Activated CD4-positive, alpha-beta T cell treated with anti-CD3 and anti-CD28 coated beads, Interleukin-2, amount 50 U/mL, for 24 hours (primary cell): ENCODE measurements around the gene TBX15.

Experiments used
- DNase-seq, 2 donors: peaks; one replicate each; pipeline ENCODE4 v3.0.0-alpha.2; 2020; ENCODE audit warnings: low read depth in 1 of 2, low spot score in 1 of 2

TBX15 gene

DNA sequence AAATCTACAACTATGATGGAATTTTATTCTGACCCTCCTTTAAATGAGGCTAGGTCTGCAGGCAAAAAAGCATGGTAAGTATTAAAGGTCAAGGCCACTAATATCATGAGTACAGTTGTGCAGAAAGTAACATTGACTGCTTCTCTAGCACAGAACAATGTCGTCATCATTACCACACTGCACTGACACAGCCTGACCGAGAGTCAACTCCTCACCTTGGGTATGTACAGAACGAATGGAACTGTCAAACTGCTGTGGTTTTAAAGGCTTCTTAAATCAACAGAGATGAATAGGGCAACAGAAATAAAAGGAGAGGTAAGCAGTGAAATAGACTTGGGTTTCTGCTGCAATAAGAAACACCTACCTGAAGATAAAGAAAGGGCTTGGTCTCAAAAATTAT is 88.8 kb downstream of the TBX15 start:
- no peak for DNase-seq

DNA sequence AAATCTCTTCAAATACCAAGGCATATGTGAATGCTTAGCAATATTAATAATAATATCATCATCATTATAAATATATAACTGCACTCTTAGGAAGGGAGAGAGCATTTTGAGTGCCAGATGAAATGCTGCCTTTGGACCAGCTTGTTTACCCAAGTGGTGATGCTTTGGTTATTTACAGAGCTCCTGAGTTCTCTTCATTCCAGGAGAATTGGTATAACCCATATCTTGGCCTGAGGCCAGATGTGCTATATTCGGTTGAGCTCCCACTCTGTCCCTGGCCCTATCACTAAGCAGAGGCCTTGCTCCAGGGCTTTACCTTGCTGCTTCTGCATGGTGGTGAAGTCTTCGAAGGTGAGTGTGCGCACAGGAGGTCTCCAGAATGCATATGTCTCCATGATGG is 89.4 kb downstream of the TBX15 start:
- DNase-seq = no peak

DNA sequence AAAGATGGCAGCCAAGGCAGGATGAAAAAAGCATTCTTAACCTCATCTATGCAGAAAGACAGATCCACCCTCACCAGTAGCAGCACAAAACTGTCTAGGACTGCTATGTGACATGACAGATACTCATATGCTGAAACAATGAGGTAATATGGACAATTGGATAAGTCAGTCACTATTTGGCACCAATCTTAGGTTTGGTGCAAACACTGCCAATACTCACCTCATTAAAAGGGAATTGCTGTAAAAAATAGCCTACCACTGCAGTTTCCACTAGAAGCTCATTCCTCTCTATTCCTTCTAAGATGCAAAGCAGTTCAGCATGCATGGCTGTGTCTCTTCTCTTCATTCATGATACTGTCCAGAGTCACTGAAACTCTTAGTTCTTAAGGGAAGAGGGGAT is 91.7 kb downstream of the TBX15 start:
- DNase-seq = no peak

DNA sequence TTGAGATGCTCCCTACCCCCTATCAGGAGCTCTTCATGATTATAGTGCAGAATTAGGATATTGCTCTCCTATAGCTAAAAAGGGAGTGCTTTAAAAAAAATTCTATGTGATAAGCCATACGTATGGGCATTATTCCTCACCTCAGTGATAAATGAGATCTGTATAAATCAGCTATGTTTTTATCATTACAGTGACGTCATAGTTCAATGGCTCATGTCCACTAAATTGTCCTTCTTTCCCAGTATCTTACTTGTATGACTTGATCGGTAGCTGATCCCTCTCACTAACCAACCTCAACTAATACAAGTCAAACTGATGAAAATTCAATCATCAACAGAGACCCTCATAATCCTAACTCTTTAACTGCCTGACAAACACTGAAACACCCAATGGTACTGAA is 93.3 kb downstream of the TBX15 start:
- no peak for DNase-seq

DNA sequence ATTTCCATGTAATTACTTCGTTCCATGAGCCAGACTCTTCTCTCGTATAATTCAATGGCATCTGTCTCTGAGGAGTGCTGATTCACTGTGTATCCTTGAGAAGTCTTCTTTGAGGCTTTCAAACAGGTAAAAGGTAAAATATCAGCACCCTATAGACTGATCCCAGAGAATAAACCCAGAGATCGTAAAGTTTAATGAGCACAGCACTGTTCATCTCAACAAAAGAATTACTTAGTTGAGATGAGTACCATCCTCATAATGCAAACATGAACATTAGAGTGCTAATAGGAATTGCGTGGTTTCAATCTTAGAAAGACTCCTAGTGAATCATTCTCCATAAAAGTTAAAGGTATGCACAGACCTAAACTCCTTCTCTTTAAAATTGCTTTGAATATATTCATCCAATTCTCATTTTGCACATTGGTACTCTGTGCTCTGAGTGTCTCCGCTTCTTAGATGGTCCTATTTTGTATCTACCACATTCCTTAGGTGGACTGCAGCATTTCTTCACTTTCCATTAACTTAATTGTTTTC is 97.2 kb downstream of the TBX15 start:
- no peak for DNase-seq

DNA sequence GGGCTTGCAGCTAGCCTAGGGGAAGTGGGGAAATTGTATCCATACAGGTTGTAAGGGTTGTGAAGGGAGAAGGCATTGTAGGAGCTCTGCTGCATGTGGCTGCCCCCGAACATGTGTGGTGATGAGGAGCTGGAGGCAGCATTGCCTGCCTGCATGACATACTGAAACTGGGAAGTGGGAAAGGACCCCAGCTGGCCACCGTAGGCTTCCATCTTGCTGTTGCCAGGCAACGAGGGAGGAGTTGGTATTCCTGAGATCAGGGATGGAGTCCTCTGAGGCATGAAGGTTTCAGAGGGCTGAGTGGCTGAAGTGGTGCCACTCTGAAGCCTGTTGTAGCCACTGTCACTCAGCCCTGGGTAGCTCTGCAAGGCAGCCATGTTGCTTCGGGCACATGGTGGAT is 103.2 kb downstream of the TBX15 start:
- DNase-seq = no peak

DNA sequence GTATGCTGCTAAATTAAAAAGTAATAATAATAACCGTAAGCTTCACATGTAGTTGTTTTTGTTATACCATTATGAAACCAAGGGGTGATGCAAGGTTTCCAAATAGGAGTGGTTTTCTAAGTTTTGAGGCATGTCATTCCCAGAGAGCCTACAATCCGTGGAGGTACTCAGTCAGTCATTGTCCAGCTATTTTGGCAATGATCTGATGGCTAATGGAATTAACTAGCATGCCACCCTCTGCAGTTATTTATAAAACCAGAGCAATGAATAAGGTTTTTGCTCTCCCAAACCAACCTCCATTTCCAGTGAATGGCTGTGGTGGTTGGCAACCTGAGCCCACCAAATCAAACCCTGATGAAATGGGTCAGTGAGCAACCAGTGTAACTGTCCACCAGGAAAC is 106.4 kb downstream of the TBX15 start:
- no peak for DNase-seq

DNA sequence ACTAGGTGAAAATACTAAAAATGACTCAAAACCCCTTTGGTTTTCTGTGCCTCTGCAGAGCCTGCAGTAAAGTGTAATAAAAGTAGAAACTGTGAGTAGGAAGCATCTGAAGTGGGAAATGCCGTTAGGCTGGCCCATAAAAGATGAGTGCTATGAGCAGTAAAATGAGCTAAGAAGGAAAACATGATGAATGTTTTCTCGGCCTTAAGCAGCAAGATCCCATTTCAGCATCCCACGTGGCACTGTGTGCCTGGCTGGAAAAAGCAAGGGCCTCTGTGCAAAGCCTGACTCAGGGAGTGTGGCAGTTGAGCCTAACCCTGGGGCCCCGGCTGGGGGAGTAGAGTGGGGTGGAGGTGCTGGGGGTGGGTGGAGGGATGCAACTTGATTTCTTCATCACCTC is 109.5 kb downstream of the TBX15 start:
- no peak for DNase-seq

DNA sequence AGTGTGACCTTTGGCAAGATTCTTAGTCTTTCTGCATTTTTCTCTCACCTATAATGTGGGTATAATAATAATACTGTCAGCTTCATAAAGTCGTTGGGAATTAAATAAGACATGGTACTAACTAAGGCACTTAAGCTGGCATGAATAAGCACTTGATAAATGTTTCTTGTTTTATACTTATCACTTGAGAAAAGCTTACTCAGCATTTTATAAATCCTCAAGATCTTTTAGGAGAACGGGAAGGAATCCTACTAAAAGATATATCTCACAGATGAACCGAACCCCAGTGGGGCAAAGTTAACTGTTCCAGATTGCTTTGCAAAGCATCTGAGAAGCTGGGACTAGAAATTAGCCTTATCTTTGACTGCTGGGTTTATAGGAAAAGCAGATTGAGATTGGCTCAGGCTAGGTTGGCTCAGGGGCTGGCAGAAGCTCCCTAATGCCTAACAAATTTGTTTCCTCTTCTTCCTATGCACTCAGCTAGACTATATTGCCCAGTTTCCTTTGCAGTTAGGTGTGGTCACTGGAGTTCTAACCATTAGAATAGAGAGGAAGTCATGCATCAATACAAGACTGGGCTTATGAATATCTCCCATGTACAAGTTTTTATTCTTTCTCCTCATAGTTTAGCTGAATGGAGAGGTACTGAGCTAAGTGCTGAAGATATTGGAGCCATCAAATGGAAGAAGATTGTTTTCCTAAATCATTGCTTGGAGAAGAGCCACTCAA is 110.3 kb downstream of the TBX15 start:
- DNase-seq = no peak

DNA sequence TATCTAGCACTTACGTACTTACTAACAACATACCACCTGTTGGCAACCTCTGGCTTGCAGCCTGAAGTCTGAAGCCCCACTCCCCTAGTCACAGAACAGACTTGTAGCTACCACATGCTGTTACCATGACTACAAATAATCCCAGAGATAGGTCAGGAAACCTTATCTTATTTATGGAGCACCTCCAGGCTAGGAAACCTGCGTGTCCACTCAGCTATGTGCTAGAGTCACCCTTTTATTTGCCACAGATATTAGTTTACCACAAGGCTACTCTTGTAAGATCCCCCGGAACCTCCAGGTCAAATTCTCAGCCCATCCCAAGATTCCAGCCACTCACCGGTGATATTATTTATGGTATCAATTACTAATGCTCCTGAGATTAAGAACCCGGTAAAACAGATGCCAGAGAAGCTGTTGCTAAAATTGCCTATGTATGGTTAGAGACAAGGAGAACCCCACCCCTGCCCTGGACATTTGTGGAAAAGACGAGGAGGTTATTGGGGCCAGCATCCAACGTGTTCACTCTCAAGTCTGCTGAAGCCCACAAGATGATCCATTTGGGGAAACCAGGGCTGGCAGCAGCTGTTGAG is 116.5 kb downstream of the TBX15 start:
- DNase-seq = no peak

DNA sequence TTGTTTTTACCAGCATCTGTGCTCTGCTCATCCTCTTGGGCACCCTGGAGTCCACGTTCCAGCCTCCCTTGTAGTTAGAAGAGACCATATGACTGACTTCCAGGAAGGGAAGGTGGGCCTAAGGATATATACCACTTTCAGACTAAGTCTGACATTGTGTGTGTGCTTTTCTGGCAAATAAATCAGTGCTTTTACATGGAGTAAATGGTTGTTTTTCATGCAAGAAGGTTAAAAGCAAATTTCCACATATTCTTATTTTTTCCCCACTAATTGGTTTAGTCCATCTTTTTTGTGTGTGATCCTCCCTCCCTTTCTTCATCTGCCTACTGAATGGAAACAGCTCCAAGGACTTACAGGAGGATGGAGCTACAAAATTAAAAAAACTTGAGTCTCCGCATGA is 119.8 kb downstream of the TBX15 start:
- DNase-seq = no peak

DNA sequence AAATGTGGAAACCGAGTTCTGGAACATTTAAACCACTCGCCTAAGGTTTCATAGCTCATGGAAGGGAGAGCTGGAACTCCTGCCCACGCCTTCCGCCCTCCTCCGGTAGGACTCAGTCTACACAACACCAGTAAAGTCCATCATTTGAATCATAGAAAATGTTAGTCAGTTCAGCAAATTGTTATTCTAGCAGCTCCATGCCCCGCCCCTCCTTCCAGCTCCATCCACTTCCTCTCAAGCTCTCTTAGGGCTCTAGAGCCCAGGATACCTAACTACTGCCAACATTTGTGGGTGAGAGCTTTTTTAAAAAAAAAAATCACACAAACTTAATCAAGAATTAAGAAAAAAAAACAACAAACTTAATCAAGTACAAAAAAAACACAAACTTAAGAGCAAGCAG is 121.8 kb downstream of the TBX15 start:
- no peak for DNase-seq

DNA sequence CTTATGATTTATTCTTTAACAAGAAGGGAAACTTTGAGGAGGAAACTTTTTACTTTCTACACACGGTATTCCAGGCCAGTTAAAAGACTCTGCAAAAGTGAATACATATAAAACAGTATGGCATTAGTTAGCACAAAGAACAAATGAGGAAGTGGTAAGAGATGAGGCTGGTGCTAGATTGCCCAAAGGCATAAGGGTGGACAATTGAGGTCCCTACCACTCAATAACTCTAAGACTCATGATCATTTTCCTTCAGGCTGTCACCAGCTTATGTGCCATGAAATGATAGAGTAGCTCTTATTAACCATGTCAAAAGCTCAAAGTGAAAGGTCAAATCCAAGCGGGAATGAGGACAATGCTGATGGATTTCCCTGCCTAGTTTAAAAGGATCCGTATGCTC is 124.5 kb downstream of the TBX15 start:
- no peak for DNase-seq

DNA sequence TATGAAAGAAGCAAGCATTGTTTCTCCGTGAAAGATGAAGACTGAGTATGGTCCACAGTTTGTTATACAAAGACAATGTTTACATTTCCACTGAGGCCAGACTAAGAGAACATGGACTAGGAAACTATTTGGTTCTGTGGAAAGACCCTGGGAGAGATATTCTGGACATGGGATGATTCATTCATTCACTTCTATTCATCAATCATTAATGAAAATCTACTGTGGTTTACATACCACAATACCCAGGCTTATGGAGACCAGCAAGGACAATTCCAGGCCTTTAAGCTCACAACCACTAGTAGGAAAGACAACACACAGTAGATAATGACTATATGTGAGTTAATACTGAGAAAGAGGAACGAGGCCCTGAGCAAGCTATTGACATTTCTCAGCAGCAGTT is 125.4 kb downstream of the TBX15 start:
- no peak for DNase-seq

DNA sequence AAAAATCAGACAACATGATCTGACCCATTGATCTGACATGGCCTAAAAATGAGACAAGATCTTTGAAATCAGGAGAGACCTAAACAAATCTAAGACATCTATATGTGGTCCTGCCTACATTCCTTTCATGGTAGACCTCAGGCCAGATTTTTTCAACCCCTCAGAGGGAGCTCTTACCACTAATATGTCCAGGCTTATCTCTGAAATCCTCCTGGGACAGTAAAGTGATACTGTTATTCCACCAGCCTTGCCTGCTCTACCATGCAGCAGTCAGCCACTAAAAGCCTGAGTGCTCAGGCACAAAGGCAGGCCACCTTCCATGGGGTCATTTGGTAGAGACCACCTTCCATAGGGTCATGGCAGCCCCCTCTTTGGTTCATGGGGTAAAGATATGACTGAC is 126.9 kb downstream of the TBX15 start:
- no peak for DNase-seq

DNA sequence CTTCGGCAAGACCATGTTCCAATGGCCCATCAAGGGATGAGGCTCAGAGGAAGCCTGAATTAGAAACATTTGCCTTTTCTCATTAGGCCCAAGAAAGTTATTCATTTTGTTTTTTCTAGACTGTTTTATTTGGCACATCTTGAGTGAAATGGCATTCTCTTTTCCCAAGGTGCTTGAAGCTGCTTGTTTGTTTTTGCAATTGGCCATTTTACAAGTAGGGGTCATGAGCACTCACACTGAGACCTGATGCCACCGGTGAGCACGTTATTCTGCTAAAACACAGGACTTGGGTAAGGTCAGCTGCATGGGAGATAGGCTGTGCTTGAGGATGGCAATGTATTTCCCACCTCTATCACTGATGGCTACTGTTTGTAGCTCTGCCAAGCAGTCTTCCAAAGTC is 128.1 kb downstream of the TBX15 start:
- no peak for DNase-seq

DNA sequence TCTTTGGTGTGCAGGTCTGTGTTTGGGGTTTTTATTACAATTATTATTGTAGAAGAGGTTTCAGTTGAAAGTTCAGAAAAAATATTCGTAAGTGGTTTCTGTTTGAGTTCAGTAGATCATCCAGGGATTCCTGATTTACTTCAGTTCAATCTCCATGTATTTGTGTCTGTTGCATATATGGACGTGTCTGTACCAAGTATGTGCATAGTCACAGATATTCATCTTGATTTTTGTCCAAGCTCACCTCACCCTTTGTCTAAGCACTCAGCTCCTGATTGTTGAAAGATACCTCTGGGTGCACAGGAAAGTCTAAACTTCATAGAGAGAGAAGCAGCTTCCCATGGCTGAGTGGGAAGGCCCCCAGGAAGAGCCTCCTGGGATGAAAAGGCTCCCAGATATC is 141.7 kb downstream of the TBX15 start:
- DNase-seq = no peak

DNA sequence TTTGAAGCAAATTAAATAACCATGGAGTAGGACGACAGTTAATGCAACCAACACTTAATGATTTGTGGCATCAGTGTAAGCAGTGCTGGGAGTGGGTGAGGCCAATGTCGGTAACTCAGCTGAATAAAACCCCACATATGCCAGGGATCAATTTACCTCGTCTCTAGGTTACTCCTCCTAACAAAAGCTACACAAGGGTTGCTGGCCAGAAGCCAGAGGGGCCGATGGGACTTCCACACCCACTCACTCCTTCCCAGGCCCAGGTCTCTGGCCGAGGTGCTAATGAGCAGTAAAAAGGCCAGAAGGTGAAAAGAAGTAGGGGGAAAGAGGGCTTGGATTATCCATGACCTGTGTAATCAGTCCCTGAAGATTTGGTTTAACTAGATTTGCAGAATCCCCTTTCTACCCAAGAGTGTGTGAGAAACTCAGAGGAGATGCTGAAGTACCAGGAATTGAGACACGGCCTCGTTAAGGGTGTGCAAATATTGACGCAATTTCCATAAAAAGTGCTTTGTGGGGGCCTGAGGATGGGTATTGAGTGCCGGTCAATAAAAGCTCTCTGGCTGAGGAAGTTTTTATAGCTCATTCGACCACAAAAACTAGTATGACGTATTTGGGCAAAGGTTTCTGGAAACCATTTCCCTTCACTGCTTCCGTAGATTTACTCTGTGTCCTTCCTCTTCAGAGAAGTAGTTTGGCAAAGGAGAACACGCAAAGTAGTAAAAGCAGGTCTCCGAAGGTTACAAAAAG is 145.5 kb downstream of the TBX15 start:
- no peak for DNase-seq

DNA sequence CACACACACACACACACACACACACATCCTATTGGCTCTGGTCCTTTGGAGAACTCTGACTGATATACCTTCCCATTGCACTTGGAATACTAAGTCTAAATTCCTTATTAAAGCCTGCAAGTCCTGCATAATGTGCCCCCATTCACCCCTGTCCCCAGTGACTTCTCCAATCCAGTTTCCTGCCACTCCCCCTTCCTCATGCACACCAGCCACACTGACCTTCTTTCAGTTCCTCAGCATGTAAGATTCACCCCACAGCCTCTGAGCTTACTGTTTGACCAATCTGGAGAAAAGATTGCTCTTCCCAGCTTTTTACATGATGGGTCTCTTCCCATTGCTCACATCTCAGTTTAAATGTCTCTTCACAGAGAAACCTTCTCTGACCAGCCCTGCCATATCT is 146.6 kb downstream of the TBX15 start:
- no peak for DNase-seq
